NB4 (cell line): Measurements from ENCODE around the gene ACP4.

Experiments used
- CTCF ChIP-seq: IDR thresholded peaks from one replicate; pipeline ENCODE4 v1.5.1; 2012; ENCODE audit warnings: low read depth, low read length
- POLR2A ChIP-seq: IDR thresholded peaks from 2 replicates; pipeline ENCODE4 v1.6.1; 2011; ENCODE audit warnings: mild to moderate bottlenecking; ENCODE audit not compliant: insufficient read length; ENCODE audit errors: extremely low read depth

- no peak for TF ChIP-seq CTCF
- no peak for TF ChIP-seq POLR2A
These were observed 10.9 kb downstream of the ACP4 start for GRCh38 chr19:50801107-50801506.
